22Rv1 (cell line): ENCODE results near the gene DLG5.

Experiments
- H3K27ac ChIP-seq: fragments of 450-650 bp; 2 replicates; pipeline ENCODE4 v1.5.1; 2017
- CTCF ChIP-seq: fragments of 450-650 bp; IDR thresholded peaks from 2 replicates; pipeline ENCODE4 v1.5.1; 2017; ENCODE audit warnings: mild to moderate bottlenecking
- ZFX ChIP-seq: fragments of 450-650 bp; IDR thresholded peaks from 2 replicates; pipeline ENCODE4 v1.6.1; 2017; ENCODE audit warnings: antibody characterized with exemption, borderline replicate concordance

The DLG5 gene

GRCh38 chr10:77821551-77821950, 105.0 kb downstream of the DLG5 start:
- H3K27ac ChIP-seq, result no peak overlapping the region
- TF ChIP-seq ZFX, result no peak
- TF ChIP-seq CTCF, result no peak

GRCh38 chr10:77821036-77821435, 105.5 kb downstream of the DLG5 start:
- H3K27ac ChIP-seq, result no peak overlapping the region
- no peak for TF ChIP-seq CTCF

- no peak for TF ChIP-seq CTCF
- TF ChIP-seq ZFX, result no peak
- H3K27ac ChIP-seq, result no peak overlapping the region
These were observed 106.2 kb downstream of the DLG5 start for GRCh38 chr10:77820349-77820748.

- TF ChIP-seq CTCF (no peak), ZFX (no peak)
- no peak overlapping the region for H3K27ac ChIP-seq
These were observed 107.1 kb downstream of the DLG5 start for GRCh38 chr10:77819210-77820112.

- TF ChIP-seq ZFX, result no peak
- no peak for TF ChIP-seq CTCF
- H3K27ac ChIP-seq, result no peak overlapping the region
These were observed 108.2 kb downstream of the DLG5 start for GRCh38 chr10:77818378-77818777.

GRCh38 chr10:77817541-77817940, 109.0 kb downstream of the DLG5 start:
- TF ChIP-seq CTCF, result no peak
- TF ChIP-seq ZFX, result no peak

GRCh38 chr10:77816311-77816710, 110.2 kb downstream of the DLG5 start:
- TF ChIP-seq ZFX, result no peak
- TF ChIP-seq CTCF, result no peak
- no peak overlapping the region for H3K27ac ChIP-seq

More at GRCh38 chr10:77817541-77817940, 109.0 kb downstream of the DLG5 start:
- H3K27ac ChIP-seq, result no peak overlapping the region
